GM18508 (cell line): Measurements from ENCODE around the gene VSIG4.
"Not testable (repeated sequence)": the region's sequence is repeated elsewhere in the genome, so short reads cannot be mapped to it uniquely, and the experiment has no call there.

ENCODE experiments used
- ATAC-seq: cut with Tn5 transposase; IDR thresholded peaks from one replicate; pipeline ENCODE4 v1.9.1; 2021; ENCODE audit warnings: moderate number of reproducible peaks; ENCODE audit not compliant: insufficient read depth, unreplicated experiment

The VSIG4 gene

GRCh38 chrX:66039944-66040343, at the start of gene VSIG4:
Gene VSIG4 (minus strand): TSS chrX:66040080. CDS start chrX:66039998, 82 bp downstream.
- no peak for ATAC-seq

DNA sequence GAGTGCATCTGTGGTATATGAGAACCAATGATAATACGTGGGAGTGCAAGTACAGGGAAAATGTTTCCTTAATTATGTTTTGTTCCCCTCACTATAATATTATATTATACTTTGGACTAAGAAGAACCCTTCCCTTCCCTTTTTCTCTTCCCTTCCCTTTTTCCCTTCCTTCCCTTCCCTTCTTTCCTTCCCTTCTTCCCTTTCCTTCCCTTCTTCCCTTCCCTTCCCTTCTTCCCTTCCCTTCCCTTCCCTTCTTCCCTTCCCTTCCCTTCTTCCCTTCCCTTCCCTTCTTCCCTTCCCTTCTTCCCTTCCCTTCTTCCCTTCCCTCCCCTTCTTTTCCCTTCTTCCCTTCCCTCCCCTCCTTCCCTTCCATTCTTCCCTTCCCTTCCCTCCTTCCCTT, 36.9 kb upstream of the VSIG4 start:
- no peak for ATAC-seq

DNA sequence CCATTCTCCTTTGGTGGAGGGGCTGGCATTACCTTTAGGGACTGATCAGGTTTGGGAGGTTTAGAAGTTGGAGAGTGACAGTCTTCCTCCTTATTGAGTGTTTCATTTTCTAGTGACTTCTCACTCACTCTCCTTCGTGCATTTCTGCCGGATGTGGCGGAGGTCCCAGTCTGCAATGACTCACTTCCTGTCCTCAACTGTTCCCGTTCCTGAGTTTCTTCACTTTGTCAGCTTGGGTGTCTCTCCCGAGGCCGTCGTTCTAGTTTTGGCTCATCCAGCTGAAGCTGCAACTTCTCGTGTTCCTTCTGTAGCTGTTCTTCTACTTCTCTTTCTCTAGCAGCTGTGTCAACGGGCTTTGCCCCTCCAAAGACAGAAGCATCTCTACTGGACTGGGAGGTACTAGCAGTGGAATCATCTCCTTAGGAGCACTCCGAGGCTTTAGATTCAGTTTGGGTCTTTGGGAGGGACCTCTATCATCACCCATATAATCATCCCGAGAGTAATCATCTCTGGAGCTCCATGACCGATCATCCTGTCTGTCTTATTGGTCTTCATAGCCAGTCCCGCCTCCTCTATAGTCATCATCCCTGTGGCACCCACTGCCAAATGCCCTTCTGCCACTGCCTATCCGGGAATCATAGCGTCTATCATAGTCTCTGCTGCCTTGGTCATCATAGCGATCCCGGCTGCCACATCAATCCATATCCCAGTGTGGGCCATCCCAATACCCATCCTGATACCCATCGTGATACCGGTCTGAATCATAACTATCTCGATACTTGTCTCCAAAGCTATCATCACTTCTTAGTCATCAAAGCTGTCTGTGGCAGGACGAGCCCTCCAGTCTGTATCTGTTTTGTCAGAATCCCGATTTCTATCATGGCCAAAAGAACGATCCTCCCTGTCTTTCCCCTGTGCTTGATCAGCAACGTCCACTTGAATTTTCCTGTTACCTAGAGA, 35.3 kb upstream of the VSIG4 start:
- no peak for ATAC-seq

DNA sequence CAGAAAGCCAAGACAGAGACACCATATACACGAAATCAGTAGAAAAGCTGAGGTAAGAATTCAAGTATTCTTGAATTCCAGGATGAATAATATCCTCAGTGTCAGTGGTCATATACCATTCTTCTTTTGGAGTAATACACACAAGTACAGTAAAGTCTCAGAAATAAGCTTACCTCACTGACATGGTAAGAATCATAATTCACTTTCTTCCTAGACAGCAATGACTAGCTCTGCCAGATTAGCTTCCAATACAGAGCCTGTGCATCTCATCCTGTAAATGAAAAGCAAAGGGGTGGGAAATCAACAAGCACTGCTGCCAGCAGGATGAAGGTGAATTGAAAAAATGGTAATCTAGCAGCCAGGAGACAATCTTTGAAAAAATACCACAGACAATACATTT, 31.2 kb upstream of the VSIG4 start:
- no peak for ATAC-seq

GRCh38 chrX:66064261-66064660, 24.4 kb upstream of the VSIG4 start:
- no peak for ATAC-seq

GRCh38 chrX:66057019-66057418, 17.1 kb upstream of the VSIG4 start:
- not testable (repeated sequence) for ATAC-seq

DNA sequence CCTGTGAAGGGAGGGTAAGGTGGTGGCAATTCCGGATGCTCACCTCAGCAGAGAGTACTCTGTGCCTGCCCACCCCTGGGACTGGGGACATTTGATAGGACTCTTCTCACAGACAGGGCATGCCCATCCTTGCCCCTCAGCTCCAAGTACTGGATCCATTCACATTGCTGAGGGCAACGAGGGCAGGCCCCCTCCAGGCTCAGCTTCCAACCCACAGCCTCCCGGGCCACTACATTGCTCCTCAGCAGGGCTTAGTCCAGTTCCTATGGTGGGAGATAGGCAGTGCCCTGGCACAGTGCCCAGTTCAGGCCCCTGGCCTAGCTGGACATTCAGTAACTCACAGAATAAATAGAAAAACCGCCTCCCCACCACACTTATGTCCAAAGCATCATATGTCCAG, 15.1 kb upstream of the VSIG4 start:
- ATAC-seq, result no peak

- ATAC-seq, result no peak
These were observed 13.5 kb upstream of the VSIG4 start for GRCh38 chrX:66053414-66053813.

DNA sequence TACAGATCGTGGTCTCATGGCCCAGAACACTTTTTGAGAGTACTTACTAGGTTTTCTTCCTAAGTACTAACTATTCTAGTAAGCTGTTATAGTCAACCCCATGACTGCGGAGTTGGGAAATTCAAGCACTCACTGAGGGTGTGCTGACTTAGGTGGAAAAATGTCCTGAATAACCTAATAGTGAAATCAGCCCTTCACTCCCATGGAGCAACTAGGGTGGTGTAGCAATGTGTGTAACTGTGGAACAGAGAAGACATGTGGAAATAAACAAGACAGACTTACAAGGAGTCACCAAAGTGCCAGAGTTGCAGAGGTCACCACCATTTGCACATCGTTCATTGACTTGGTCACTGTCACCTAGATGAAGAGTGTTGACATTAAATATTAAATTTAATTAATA, 12.1 kb upstream of the VSIG4 start:
- no peak for ATAC-seq

- no peak for ATAC-seq
These were observed 10.3 kb upstream of the VSIG4 start for GRCh38 chrX:66050140-66050569.

DNA sequence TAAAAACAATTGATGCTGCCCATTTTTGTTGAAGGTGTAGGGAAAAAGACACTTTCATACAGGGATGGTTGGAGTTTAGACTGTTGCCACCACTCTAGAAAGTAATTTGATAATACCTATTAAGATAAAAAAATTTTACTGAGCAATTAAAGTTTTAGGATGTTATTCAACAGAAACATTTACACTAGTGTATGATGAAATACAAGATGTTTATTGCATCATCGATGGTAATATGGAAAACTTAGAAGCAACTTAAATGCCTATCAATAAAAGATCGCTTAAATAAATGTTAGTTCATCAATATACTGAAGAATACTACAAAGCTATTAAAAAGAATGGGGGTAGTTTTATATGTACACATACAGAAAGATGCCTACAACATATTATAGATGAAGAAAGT, 9.2 kb upstream of the VSIG4 start:
- no peak for ATAC-seq

DNA sequence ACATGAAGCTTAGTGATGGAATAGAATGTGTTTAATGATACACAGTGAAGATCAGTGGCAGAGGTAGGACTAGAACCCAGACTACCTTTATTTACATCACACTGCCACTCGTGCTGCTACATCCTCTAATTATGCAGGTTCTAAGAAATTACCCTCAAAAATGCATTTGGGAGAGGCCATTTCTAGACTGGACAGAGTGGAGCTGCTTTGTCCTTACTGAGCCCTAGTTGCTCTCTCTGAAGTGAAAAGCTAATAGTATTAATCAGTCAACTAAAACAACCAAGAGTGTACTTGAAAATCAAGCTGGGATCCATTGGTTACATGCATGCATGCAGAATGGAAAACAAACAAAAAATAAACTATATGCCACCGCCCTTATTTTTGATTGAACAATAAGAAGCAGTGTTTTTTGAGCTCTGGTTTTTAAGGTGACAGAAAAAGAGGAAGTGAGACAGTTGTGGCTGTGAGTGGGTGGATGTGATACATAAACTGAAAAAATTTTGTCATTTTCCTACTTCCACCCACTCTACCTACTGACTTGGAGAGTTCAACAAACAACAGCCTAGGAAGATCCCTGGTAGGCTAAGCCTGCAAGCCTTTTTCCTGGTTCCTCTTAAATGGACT, 6.8 kb upstream of the VSIG4 start:
- ATAC-seq, result peak; percentile 61

- ATAC-seq, result no peak
These were observed 6.0 kb upstream of the VSIG4 start for GRCh38 chrX:66045894-66046293.

DNA sequence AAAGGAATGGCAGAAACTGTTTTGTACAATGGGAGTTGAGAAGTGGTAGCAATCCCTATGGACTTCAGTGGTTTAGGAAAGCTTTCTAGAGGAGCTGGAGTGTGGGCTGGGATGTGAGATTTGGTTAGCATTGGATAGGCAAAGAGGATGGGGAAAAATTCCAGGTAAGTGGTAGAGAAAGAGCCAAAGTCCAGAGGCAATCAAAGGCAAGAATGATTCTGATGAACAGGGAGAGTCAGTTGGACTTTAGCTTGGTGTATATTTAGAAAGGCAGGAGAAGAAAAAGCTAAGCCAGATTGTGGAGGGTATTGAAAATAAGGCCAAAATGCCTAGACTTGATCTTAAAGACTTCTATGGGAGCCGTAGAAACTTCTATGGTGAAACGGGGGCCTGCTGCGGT, 3.7 kb upstream of the VSIG4 start:
- no peak for ATAC-seq

- ATAC-seq, result peak; percentile 41
These were observed 2.6 kb upstream of the VSIG4 start for GRCh38 chrX:66042307-66043077.

GRCh38 chrX:66038115-66038514, 1.8 kb downstream of the VSIG4 start:
- ATAC-seq, result no peak

DNA sequence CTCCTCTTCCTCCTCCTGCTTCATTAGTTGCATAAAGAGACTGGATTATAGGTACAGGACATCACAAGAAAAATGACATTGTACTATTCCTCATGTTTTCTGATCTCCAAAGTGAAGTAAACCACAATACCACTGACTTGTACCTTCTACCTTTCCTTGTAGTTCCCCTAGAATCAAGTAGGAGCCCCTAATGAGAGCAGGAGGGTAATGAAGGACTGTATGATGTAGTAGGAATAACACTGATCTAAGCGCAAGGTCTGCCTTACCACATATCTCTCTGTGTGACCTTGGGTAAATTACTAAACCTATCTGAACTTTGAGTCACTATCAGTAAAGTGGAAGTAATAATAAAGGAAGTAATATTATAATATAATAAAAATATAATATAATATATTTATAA, 3.6 kb downstream of the VSIG4 start:
- ATAC-seq, result no peak

GRCh38 chrX:66035667-66036066, 4.2 kb downstream of the VSIG4 start:
- ATAC-seq, result no peak

DNA sequence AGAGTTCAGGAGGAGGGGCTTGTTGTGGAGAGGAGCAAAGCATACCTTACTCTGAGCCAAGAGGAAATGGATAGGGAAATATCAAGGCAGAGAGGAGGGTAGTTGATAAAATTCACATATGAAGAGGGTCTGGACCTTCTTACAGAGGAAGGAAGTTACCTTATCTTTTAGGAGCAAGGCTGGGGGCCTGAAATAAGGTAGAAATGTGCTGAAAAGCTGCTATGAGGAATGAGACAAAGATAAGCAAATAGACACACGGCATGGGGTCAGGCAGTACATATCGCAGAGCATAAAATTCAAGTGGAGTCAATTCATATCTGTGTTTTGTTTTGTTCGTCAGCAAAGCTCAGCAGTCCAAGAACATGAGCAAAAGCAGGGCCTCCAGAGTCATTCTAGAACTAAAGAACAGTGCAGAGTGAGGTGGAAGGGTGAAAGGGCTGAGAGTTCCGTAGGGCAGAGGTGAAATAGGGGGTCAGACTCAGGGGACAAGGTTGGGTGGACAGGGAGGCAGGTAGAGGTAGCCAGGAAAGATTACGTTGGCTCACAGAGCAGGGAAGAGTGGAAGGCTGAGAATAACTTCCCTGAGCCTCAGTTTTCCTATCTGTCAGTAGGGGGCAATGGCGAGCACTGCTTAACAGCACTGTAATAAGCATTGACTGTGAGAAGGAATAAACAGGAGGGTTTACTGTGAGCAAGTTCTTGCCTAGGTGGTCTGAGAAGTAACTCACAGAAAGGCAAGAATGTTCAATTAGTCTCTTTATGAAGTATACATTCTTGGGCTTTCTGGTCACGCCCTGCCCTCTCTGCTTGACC, 9.2 kb downstream of the VSIG4 start:
- peak; percentile 67 for ATAC-seq

- no peak for ATAC-seq
These were observed 10.9 kb downstream of the VSIG4 start for GRCh38 chrX:66028936-66029335.
